ENCODE results near the gene USP37. TPM values are rescaled to one million over a fixed set of nuclear protein-coding genes. Genes with fewer than 3 reads are reported as not detected.

Gene USP37
- total RNA-seq, 1 donor: 20.0 TPM

- Histone ChIP-seq H3K4me1 (ENCODE audit: insufficient read depth, low read length) (peaks cover 11% of the 10 kb centered on the region), H3K27me3 (ENCODE audit: insufficient read depth, low read length) (no peaks in the 10 kb centered on the region)
Measured at GRCh38 chr2:218435003-218435982, 132.9 kb downstream of the USP37 start.

GRCh38 chr2:218434456-218434855 is 133.7 kb downstream of the USP37 start:
- Histone ChIP-seq H3K9me3 (ENCODE audit: low read depth, low read length) (no peaks in the 10 kb centered on the region), H3K4me3 (ENCODE audit: low read length) (no peak overlapping the region), H3K4me1 (ENCODE audit: insufficient read depth, low read length) (peaks cover 11% of the 10 kb centered on the region), H3K27me3 (ENCODE audit: insufficient read depth, low read length) (no peaks in the 10 kb centered on the region)

More at GRCh38 chr2:218435003-218435982, 132.9 kb downstream of the USP37 start:
- Histone ChIP-seq H3K9me3 (ENCODE audit: low read depth, low read length) (no peaks in the 10 kb centered on the region), H3K4me3 (ENCODE audit: low read length) (no peak overlapping the region)

GRCh38 chr2:218432676-218433365 is 135.3 kb downstream of the USP37 start:
- H3K27me3 ChIP-seq (ENCODE audit: insufficient read depth, low read length): no peaks in the 10 kb centered on the region
- H3K4me1 ChIP-seq (ENCODE audit: insufficient read depth, low read length): no peaks in the 10 kb centered on the region
- H3K4me3 ChIP-seq (ENCODE audit: low read length): no peak overlapping the region
- H3K9me3 ChIP-seq (ENCODE audit: low read depth, low read length): no peaks in the 10 kb centered on the region

GRCh38 chr2:218431878-218432277 is 136.3 kb downstream of the USP37 start:
- H3K4me1 ChIP-seq (ENCODE audit: insufficient read depth, low read length): no peaks in the 10 kb centered on the region
- no peak overlapping the region for H3K4me3 ChIP-seq (ENCODE audit: low read length)
- H3K9me3 ChIP-seq (ENCODE audit: low read depth, low read length): no peaks in the 10 kb centered on the region
- no peaks in the 10 kb centered on the region for H3K27me3 ChIP-seq (ENCODE audit: insufficient read depth, low read length)

- Histone ChIP-seq H3K4me3 (ENCODE audit: low read length) (no peak overlapping the region), H3K4me1 (ENCODE audit: insufficient read depth, low read length) (no peaks in the 10 kb centered on the region), H3K27me3 (ENCODE audit: insufficient read depth, low read length) (no peaks in the 10 kb centered on the region)
Measured at GRCh38 chr2:218430721-218431120, 137.4 kb downstream of the USP37 start.

GRCh38 chr2:218429911-218430692 is 138.0 kb downstream of the USP37 start:
- H3K9me3 ChIP-seq (ENCODE audit: low read depth, low read length): no peaks in the 10 kb centered on the region
- no peak overlapping the region for H3K4me3 ChIP-seq (ENCODE audit: low read length)
- no peaks in the 10 kb centered on the region for H3K27me3 ChIP-seq (ENCODE audit: insufficient read depth, low read length)
- no peaks in the 10 kb centered on the region for H3K4me1 ChIP-seq (ENCODE audit: insufficient read depth, low read length)

More at GRCh38 chr2:218430721-218431120, 137.4 kb downstream of the USP37 start:
- no peaks in the 10 kb centered on the region for H3K9me3 ChIP-seq (ENCODE audit: low read depth, low read length)

- Histone ChIP-seq H3K27me3 (ENCODE audit: insufficient read depth, low read length) (no peaks in the 10 kb centered on the region), H3K9me3 (ENCODE audit: low read depth, low read length) (no peaks in the 10 kb centered on the region), H3K4me1 (ENCODE audit: insufficient read depth, low read length) (no peaks in the 10 kb centered on the region), H3K4me3 (ENCODE audit: low read length) (no peak overlapping the region)
Measured at GRCh38 chr2:218428846-218429558, 139.1 kb downstream of the USP37 start.

- Histone ChIP-seq H3K4me1 (ENCODE audit: insufficient read depth, low read length) (no peaks in the 10 kb centered on the region), H3K4me3 (ENCODE audit: low read length) (no peak overlapping the region), H3K27me3 (ENCODE audit: insufficient read depth, low read length) (no peaks in the 10 kb centered on the region), H3K9me3 (ENCODE audit: low read depth, low read length) (no peaks in the 10 kb centered on the region)
Measured at GRCh38 chr2:218427741-218428140, 140.4 kb downstream of the USP37 start.

GRCh38 chr2:218425531-218425930 is 142.6 kb downstream of the USP37 start:
- H3K27me3 ChIP-seq (ENCODE audit: insufficient read depth, low read length): no peaks in the 10 kb centered on the region
- H3K9me3 ChIP-seq (ENCODE audit: low read depth, low read length): no peaks in the 10 kb centered on the region
- no peak overlapping the region for H3K4me3 ChIP-seq (ENCODE audit: low read length)
- H3K4me1 ChIP-seq (ENCODE audit: insufficient read depth, low read length): no peaks in the 10 kb centered on the region

- H3K9me3 ChIP-seq (ENCODE audit: low read depth, low read length): no peaks in the 10 kb centered on the region
- H3K27me3 ChIP-seq (ENCODE audit: insufficient read depth, low read length): no peaks in the 10 kb centered on the region
- no peak overlapping the region for H3K4me3 ChIP-seq (ENCODE audit: low read length)
- H3K4me1 ChIP-seq (ENCODE audit: insufficient read depth, low read length): no peaks in the 10 kb centered on the region
Measured at GRCh38 chr2:218423584-218423983, 144.6 kb downstream of the USP37 start.

GRCh38 chr2:218422403-218423086 is 145.6 kb downstream of the USP37 start:
- no peaks in the 10 kb centered on the region for H3K27me3 ChIP-seq (ENCODE audit: insufficient read depth, low read length)
- H3K4me3 ChIP-seq (ENCODE audit: low read length): no peak overlapping the region
- H3K4me1 ChIP-seq (ENCODE audit: insufficient read depth, low read length): no peaks in the 10 kb centered on the region
- no peaks in the 10 kb centered on the region for H3K9me3 ChIP-seq (ENCODE audit: low read depth, low read length)

- H3K9me3 ChIP-seq (ENCODE audit: low read depth, low read length): no peaks in the 10 kb centered on the region
- H3K27me3 ChIP-seq (ENCODE audit: insufficient read depth, low read length): no peaks in the 10 kb centered on the region
- no peaks in the 10 kb centered on the region for H3K4me1 ChIP-seq (ENCODE audit: insufficient read depth, low read length)
- no peak overlapping the region for H3K4me3 ChIP-seq (ENCODE audit: low read length)
Measured at GRCh38 chr2:218421027-218421426, 147.1 kb downstream of the USP37 start.

GRCh38 chr2:218419630-218420216 is 148.4 kb downstream of the USP37 start:
- H3K27me3 ChIP-seq (ENCODE audit: insufficient read depth, low read length): no peaks in the 10 kb centered on the region
- no peak overlapping the region for H3K4me3 ChIP-seq (ENCODE audit: low read length)
- no peaks in the 10 kb centered on the region for H3K4me1 ChIP-seq (ENCODE audit: insufficient read depth, low read length)
- no peaks in the 10 kb centered on the region for H3K9me3 ChIP-seq (ENCODE audit: low read depth, low read length)
